ENCODE measurements around the gene FOXP2.

DNA sequence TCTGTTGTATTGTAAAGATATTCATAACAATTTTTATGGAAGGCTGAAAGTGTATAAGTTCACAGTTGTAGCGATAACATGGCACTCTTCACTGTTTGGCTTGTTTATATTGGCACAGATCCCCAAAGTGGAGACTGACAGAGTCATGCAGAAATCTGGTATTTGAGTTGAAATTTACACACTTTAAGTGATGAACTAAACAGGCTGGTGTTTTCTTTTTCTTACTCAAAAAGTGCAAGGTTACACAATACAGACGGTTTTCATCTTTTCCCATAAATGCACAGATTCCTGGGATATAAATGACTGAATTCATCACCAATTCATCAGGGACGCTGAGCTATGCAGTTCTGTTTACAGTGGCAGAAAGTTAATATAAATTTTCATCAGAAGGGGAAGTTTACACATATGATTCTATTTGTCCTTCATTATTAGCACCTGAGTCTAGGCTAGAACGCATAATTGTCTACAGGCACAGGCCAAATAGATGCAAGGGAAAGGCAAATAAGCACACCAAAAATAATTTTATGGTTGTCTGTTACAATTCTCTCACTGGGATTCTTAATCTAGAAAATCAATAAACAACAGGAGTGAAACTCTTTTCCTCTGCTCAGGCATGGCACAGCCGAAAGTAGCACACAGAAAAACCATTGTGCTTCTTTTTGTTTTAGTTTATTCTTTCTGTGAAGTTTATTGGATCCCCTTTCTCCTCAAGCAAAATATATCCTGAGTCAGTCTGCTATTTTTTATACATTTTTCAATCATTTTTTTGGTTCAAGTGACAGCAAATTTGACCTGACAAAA is 88.0 kb downstream of the FOXP2 start:
- TF ChIP-seq, protein P1, sequence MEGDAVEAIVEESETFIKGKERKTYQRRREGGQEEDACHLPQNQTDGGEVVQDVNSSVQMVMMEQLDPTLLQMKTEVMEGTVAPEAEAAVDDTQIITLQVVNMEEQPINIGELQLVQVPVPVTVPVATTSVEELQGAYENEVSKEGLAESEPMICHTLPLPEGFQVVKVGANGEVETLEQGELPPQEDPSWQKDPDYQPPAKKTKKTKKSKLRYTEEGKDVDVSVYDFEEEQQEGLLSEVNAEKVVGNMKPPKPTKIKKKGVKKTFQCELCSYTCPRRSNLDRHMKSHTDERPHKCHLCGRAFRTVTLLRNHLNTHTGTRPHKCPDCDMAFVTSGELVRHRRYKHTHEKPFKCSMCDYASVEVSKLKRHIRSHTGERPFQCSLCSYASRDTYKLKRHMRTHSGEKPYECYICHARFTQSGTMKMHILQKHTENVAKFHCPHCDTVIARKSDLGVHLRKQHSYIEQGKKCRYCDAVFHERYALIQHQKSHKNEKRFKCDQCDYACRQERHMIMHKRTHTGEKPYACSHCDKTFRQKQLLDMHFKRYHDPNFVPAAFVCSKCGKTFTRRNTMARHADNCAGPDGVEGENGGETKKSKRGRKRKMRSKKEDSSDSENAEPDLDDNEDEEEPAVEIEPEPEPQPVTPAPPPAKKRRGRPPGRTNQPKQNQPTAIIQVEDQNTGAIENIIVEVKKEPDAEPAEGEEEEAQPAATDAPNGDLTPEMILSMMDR (IDR thresholded peaks at IDR 0.05): no peak
- TF ChIP-seq POLR2A (IDR thresholded peaks at IDR 0.05; ENCODE audit: low read length): no peak
- TF ChIP-seq RCOR1 (IDR thresholded peaks at IDR 0.05; ENCODE audit: low read depth, low read length): no peak
- no peak for TF ChIP-seq ESRRA (IDR thresholded peaks at IDR 0.05; ENCODE audit: borderline replicate concordance, low read length)
- TF ChIP-seq EP300 (IDR thresholded peaks at IDR 0.05): no peak
- TF ChIP-seq, protein P2, sequence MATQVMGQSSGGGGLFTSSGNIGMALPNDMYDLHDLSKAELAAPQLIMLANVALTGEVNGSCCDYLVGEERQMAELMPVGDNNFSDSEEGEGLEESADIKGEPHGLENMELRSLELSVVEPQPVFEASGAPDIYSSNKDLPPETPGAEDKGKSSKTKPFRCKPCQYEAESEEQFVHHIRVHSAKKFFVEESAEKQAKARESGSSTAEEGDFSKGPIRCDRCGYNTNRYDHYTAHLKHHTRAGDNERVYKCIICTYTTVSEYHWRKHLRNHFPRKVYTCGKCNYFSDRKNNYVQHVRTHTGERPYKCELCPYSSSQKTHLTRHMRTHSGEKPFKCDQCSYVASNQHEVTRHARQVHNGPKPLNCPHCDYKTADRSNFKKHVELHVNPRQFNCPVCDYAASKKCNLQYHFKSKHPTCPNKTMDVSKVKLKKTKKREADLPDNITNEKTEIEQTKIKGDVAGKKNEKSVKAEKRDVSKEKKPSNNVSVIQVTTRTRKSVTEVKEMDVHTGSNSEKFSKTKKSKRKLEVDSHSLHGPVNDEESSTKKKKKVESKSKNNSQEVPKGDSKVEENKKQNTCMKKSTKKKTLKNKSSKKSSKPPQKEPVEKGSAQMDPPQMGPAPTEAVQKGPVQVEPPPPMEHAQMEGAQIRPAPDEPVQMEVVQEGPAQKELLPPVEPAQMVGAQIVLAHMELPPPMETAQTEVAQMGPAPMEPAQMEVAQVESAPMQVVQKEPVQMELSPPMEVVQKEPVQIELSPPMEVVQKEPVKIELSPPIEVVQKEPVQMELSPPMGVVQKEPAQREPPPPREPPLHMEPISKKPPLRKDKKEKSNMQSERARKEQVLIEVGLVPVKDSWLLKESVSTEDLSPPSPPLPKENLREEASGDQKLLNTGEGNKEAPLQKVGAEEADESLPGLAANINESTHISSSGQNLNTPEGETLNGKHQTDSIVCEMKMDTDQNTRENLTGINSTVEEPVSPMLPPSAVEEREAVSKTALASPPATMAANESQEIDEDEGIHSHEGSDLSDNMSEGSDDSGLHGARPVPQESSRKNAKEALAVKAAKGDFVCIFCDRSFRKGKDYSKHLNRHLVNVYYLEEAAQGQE (IDR thresholded peaks at IDR 0.05): no peak
- no peak for TF ChIP-seq RAD21 (conservative IDR thresholded peaks at IDR 0.05 in 1 of 2, IDR thresholded peaks at IDR 0.05 in 1 of 2)
- TF ChIP-seq RFX5 (IDR thresholded peaks at IDR 0.05): no peak
- TF ChIP-seq, protein P3, sequence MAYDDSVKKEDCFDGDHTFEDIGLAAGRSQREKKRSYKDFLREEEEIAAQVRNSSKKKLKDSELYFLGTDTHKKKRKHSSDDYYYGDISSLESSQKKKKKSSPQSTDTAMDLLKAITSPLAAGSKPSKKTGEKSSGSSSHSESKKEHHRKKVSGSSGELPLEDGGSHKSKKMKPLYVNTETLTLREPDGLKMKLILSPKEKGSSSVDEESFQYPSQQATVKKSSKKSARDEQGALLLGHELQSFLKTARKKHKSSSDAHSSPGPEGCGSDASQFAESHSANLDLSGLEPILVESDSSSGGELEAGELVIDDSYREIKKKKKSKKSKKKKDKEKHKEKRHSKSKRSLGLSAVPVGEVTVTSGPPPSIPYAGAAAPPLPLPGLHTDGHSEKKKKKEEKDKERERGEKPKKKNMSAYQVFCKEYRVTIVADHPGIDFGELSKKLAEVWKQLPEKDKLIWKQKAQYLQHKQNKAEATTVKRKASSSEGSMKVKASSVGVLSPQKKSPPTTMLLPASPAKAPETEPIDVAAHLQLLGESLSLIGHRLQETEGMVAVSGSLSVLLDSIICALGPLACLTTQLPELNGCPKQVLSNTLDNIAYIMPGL (CRISPR knock-in tag; IDR thresholded peaks at IDR 0.05; ENCODE audit: borderline replicate concordance): no peak
